ENCODE results near the gene KHDC4.

The KHDC4 gene

GRCh38 chr1:155969377-155969791 lies 35.2 kb upstream of the KHDC4 start:
- no peak for DNase-seq (ENCODE audit: low read depth, low spot score)

- no peak for DNase-seq (ENCODE audit: low read depth, low spot score)
Measured at GRCh38 chr1:155968670-155969069, 34.5 kb upstream of the KHDC4 start.

- no peak for DNase-seq (ENCODE audit: low read depth, low spot score)
Measured at GRCh38 chr1:155968051-155968400, 33.8 kb upstream of the KHDC4 start.

- DNase-seq (ENCODE audit: low read depth, low spot score) = peak; percentile 30
Measured at GRCh38 chr1:155967341-155968050, 33.3 kb upstream of the KHDC4 start.

- DNase-seq (ENCODE audit: low read depth, low spot score) = no peak
Measured at GRCh38 chr1:155966750-155967149, 32.5 kb upstream of the KHDC4 start.

GRCh38 chr1:155966135-155966534 lies 31.9 kb upstream of the KHDC4 start:
- no peak for DNase-seq (ENCODE audit: low read depth, low spot score)

- no peak for DNase-seq (ENCODE audit: low read depth, low spot score)
Measured at GRCh38 chr1:155964193-155964592, 30.0 kb upstream of the KHDC4 start.

- no peak for DNase-seq (ENCODE audit: low read depth, low spot score)
Measured at GRCh38 chr1:155962599-155963211, 28.5 kb upstream of the KHDC4 start.

- peak; percentile 60 for DNase-seq (ENCODE audit: low read depth, low spot score)
Measured at GRCh38 chr1:155961937-155962336, 27.7 kb upstream of the KHDC4 start.

- DNase-seq (ENCODE audit: low read depth, low spot score) = no peak
Measured at GRCh38 chr1:155960081-155960745, 26.0 kb upstream of the KHDC4 start.

- no peak for DNase-seq (ENCODE audit: low read depth, low spot score)
Measured at GRCh38 chr1:155957411-155957915, 23.2 kb upstream of the KHDC4 start.

- DNase-seq (ENCODE audit: low read depth, low spot score) = no peak
Measured at GRCh38 chr1:155954645-155955044, 20.4 kb upstream of the KHDC4 start.

GRCh38 chr1:155952505-155952890 lies 18.3 kb upstream of the KHDC4 start:
- no peak for DNase-seq (ENCODE audit: low read depth, low spot score)

- no peak for DNase-seq (ENCODE audit: low read depth, low spot score)
Measured at GRCh38 chr1:155951753-155952504, 17.7 kb upstream of the KHDC4 start.

GRCh38 chr1:155950829-155951228 lies 16.6 kb upstream of the KHDC4 start:
- no peak for DNase-seq (ENCODE audit: low read depth, low spot score)

GRCh38 chr1:155947741-155948140 lies 13.5 kb upstream of the KHDC4 start:
- no peak for DNase-seq (ENCODE audit: low read depth, low spot score)

GRCh38 chr1:155947292-155947691 lies 13.1 kb upstream of the KHDC4 start:
- no peak for DNase-seq (ENCODE audit: low read depth, low spot score)

GRCh38 chr1:155946633-155947219 lies 12.5 kb upstream of the KHDC4 start:
- DNase-seq (ENCODE audit: low read depth, low spot score) = no peak

- no peak for DNase-seq (ENCODE audit: low read depth, low spot score)
Measured at GRCh38 chr1:155944444-155944799, 10.2 kb upstream of the KHDC4 start.

GRCh38 chr1:155942578-155943141 lies 8.4 kb upstream of the KHDC4 start:
- DNase-seq (ENCODE audit: low read depth, low spot score) = no peak

GRCh38 chr1:155941845-155942531 lies 7.8 kb upstream of the KHDC4 start:
- DNase-seq (ENCODE audit: low read depth, low spot score) = no peak
